D721Med (cell line): ENCODE results near the gene LRRFIP1.

ENCODE experiments used
- DNase-seq: peaks from one replicate; pipeline ENCODE4 v3.0.0; 2011; ENCODE audit warnings: low spot score; ENCODE audit not compliant: insufficient read length
- FAIRE-seq: peaks from 2 replicates; lab custom pipeline; 2011; peaks lifted over from hg19 to GRCh38; lab: Jason Lieb, UNC
- CTCF ChIP-seq: IDR thresholded peaks from 2 replicates; pipeline ENCODE4 v1.5.1; 2012; ENCODE audit warnings: mild to moderate bottlenecking, control low read depth; ENCODE audit not compliant: insufficient read depth; ENCODE audit errors: missing control alignments

LRRFIP1 gene

GRCh38 chr2:237585590-237586221 lies 41.7 kb upstream of the LRRFIP1 start:
- TF ChIP-seq CTCF: no peak
- FAIRE-seq (no peak), DNase-seq (no peak)

GRCh38 chr2:237588044-237588696 lies 39.2 kb upstream of the LRRFIP1 start:
- DNase-seq (no peak), FAIRE-seq (no peak)
- no peak for TF ChIP-seq CTCF

- no peak for TF ChIP-seq CTCF
These were observed 36.9 kb upstream of the LRRFIP1 start, which contains the start of gene RAB17 for GRCh38 chr2:237590272-237591140. Gene RAB17, minus strand, starts transcription at chr2:237590734. Its CDS starts 4,580 bp downstream, at chr2:237586154.

GRCh38 chr2:237591141-237591881 lies 36.1 kb upstream of the LRRFIP1 start:
- no peak for FAIRE-seq
- no peak for TF ChIP-seq CTCF
- no peak for DNase-seq

More at GRCh38 chr2:237590272-237591140, 36.9 kb upstream of the LRRFIP1 start, which contains the start of gene RAB17:
- FAIRE-seq (no peak), DNase-seq (no peak)

- no peak for TF ChIP-seq CTCF
- DNase-seq: no peak
- no peak for FAIRE-seq
These were observed 34.9 kb upstream of the LRRFIP1 start for GRCh38 chr2:237592425-237592980.

- no peak for TF ChIP-seq CTCF
- no peak for DNase-seq
- no peak for FAIRE-seq
These were observed 34.4 kb upstream of the LRRFIP1 start for GRCh38 chr2:237593036-237593435.
